ENCODE results near the gene INSYN2A. TPM values are rescaled to one million over a fixed set of nuclear protein-coding genes. Genes with fewer than 3 reads are reported as not detected.

The INSYN2A gene
- total and polyA plus RNA-seq, 2 of the 13 experiments (the other 11 are each of a cell fraction or from before 2014, with no cell fraction given) = not detected

DNA sequence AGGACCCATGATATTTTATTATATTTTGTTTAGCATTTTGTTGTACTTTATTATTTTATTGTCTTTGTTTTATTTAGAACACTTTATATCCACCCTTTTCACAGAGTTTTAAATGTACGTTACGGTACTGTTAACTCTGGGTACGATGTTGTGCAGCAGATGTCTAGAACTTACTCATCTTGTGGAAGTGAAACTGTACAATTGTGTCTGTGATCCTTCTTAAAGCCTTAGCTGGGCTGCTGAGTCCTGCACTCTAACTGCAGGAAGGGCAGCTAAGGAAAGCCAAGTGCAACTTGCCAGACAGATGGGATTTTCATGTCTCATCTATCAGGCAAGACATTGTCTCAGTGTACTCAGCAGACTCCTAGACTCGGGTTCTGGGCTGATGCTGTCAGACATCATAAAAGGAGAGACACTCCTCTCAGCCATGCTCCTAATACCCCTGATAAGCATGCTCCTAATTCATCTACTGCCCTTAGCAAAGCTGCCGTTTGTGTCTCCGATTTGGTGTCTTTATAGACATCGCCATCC lies 14.6 kb upstream of the INSYN2A start:
- FAIRE-seq (no peak), DNase-seq (ENCODE audit: low spot score) (no peak), ATAC-seq (no peak)
- Histone ChIP-seq H3K36me3 (replicated peaks in 1 of 2; ENCODE audit: control insufficient read depth in 1 of 2, insufficient read depth in 2 of 2, low read length in 2 of 2) (no peaks in the 10 kb centered on the region), H3K9me3 (ENCODE audit: low read length) (no peaks in the 10 kb centered on the region), H3K27me3 (ENCODE audit: control insufficient read depth in 1 of 2, insufficient read depth in 2 of 2, low read length in 2 of 2) (no peaks in the 10 kb centered on the region), H4K20me1 (ENCODE audit: insufficient read depth, low read length) (no peaks in the 10 kb centered on the region), H3K79me2 (ENCODE audit: insufficient read depth, low read length) (no peaks in the 10 kb centered on the region), H2AFZ (ENCODE audit: low read length) (no peak overlapping the region), H3K27ac (ENCODE audit: extremely low read length, insufficient read depth, low read length) (no peak overlapping the region), H3K9ac (ENCODE audit: insufficient read depth, low read depth, low read length) (no peak overlapping the region), H3K4me1 (ENCODE audit: insufficient read depth, low read length) (no peaks in the 10 kb centered on the region), H3K4me3 (replicated peaks in 1 of 3; ENCODE audit: insufficient read depth in 1 of 3, low read depth in 2 of 3, low read length in 3 of 3) (no peak overlapping the region), H3K4me2 (ENCODE audit: low read depth, low read length) (no peak overlapping the region)
- TF ChIP-seq ZNF253 (CRISPR knock-in tag; IDR thresholded peaks at IDR 0.05; ENCODE audit: borderline replicate concordance) = no peak
- in situ Hi-C loops (cut with HindIII; ENCODE audit: extremely low pct_ligation_motif_present, low pct_unique_long_range_greater_than_20kb) (no loop called here), intact Hi-C loops (cut with micrococcal nuclease; ENCODE audit: unreplicated experiment) (no loop called here)
- CTCF ChIA-PET (ENCODE audit: low intra/inter-chr PET ratio, low total read pairs) = no interaction called here
- no TSS peak for BruUV-seq (replicated peaks)
- WGBS (ENCODE audit: low lambda C conversion rate) = 98% methylated on average over 7 of the region's 7 CpGs
- POLR2A ChIA-PET = no interaction called here

DNA sequence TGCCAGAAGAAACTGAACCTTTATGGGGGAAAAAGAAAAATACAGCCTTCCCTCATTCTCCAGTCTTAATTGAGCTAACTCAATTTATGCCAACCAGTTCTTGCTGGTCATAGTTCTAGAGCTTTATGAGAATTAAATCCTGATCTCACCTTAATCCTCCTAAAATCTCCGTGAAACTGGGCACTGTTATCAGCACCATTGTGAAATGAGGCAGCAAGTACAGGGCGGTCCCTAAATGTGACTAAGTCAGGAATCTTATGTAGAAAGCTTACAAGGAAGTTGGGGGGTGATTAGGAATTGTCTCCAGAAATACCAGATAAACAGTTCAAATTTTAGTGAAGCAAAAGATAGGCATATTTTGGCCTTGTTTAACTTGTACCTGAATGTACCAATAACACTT lies 10.7 kb upstream of the INSYN2A start:
- intact Hi-C loops (cut with micrococcal nuclease; ENCODE audit: unreplicated experiment) = no loop called here
- no peak for DNase-seq (ENCODE audit: low spot score)
- POLR2A ChIA-PET = no interaction called here
- no peak for TF ChIP-seq ZZZ3 (CRISPR knock-in tag; IDR thresholded peaks at IDR 0.05; ENCODE audit: borderline replicate concordance)
- no peak for TF ChIP-seq DPF2 (CRISPR knock-in tag; IDR thresholded peaks at IDR 0.05; ENCODE audit: borderline replicate concordance, low read depth)
- TF ChIP-seq ZSCAN21 (CRISPR knock-in tag; IDR thresholded peaks at IDR 0.05; ENCODE audit: borderline replicate concordance) = no peak
- no peak for TF ChIP-seq MYC (CRISPR knock-in tag; IDR thresholded peaks at IDR 0.05; ENCODE audit: borderline replicate concordance)
- TF ChIP-seq ZFP41 (CRISPR knock-in tag; IDR thresholded peaks at IDR 0.05; ENCODE audit: borderline replicate concordance) = no peak
- TF ChIP-seq ZNF792 (CRISPR knock-in tag; IDR thresholded peaks at IDR 0.05) = no peak
- TF ChIP-seq PCBP1 (IDR thresholded peaks at IDR 0.05; ENCODE audit: borderline replicate concordance, low read depth, low read length) = no peak
- TF ChIP-seq, protein P1, sequence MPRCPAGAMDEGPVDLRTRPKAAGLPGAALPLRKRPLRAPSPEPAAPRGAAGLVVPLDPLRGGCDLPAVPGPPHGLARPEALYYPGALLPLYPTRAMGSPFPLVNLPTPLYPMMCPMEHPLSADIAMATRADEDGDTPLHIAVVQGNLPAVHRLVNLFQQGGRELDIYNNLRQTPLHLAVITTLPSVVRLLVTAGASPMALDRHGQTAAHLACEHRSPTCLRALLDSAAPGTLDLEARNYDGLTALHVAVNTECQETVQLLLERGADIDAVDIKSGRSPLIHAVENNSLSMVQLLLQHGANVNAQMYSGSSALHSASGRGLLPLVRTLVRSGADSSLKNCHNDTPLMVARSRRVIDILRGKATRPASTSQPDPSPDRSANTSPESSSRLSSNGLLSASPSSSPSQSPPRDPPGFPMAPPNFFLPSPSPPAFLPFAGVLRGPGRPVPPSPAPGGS (CRISPR knock-in tag; IDR thresholded peaks at IDR 0.05) = no peak
- no peak for TF ChIP-seq ZNF605 (CRISPR knock-in tag; IDR thresholded peaks at IDR 0.05)
- TF ChIP-seq, protein P2, sequence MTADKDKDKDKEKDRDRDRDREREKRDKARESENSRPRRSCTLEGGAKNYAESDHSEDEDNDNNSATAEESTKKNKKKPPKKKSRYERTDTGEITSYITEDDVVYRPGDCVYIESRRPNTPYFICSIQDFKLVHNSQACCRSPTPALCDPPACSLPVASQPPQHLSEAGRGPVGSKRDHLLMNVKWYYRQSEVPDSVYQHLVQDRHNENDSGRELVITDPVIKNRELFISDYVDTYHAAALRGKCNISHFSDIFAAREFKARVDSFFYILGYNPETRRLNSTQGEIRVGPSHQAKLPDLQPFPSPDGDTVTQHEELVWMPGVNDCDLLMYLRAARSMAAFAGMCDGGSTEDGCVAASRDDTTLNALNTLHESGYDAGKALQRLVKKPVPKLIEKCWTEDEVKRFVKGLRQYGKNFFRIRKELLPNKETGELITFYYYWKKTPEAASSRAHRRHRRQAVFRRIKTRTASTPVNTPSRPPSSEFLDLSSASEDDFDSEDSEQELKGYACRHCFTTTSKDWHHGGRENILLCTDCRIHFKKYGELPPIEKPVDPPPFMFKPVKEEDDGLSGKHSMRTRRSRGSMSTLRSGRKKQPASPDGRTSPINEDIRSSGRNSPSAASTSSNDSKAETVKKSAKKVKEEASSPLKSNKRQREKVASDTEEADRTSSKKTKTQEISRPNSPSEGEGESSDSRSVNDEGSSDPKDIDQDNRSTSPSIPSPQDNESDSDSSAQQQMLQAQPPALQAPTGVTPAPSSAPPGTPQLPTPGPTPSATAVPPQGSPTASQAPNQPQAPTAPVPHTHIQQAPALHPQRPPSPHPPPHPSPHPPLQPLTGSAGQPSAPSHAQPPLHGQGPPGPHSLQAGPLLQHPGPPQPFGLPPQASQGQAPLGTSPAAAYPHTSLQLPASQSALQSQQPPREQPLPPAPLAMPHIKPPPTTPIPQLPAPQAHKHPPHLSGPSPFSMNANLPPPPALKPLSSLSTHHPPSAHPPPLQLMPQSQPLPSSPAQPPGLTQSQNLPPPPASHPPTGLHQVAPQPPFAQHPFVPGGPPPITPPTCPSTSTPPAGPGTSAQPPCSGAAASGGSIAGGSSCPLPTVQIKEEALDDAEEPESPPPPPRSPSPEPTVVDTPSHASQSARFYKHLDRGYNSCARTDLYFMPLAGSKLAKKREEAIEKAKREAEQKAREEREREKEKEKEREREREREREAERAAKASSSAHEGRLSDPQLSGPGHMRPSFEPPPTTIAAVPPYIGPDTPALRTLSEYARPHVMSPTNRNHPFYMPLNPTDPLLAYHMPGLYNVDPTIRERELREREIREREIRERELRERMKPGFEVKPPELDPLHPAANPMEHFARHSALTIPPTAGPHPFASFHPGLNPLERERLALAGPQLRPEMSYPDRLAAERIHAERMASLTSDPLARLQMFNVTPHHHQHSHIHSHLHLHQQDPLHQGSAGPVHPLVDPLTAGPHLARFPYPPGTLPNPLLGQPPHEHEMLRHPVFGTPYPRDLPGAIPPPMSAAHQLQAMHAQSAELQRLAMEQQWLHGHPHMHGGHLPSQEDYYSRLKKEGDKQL (CRISPR knock-in tag; IDR thresholded peaks at IDR 0.05; ENCODE audit: low read depth) = no peak

More for the DNA sequence above, 10.7 kb upstream of the INSYN2A start:
- no peaks in the 10 kb centered on the region for H3K27me3 ChIP-seq (ENCODE audit: control insufficient read depth in 1 of 2, insufficient read depth in 2 of 2, low read length in 2 of 2)
- FAIRE-seq (no peak), ATAC-seq (no peak)
- BruUV-seq (replicated peaks) = no TSS peak
- WGBS (ENCODE audit: low lambda C conversion rate) = 92% methylated on average over 2 of the region's 2 CpGs
- no peak overlapping the region for H3K4me2 ChIP-seq (ENCODE audit: low read depth, low read length)
- H3K9me3 ChIP-seq (ENCODE audit: low read length) = no peaks in the 10 kb centered on the region
- no peaks in the 10 kb centered on the region for H3K79me2 ChIP-seq (ENCODE audit: insufficient read depth, low read length)
- no peak overlapping the region for H3K27ac ChIP-seq (ENCODE audit: extremely low read length, insufficient read depth, low read length)
- H3K9ac ChIP-seq (ENCODE audit: insufficient read depth, low read depth, low read length) = no peak overlapping the region
- H3K36me3 ChIP-seq (replicated peaks in 1 of 2; ENCODE audit: control insufficient read depth in 1 of 2, insufficient read depth in 2 of 2, low read length in 2 of 2) = 0 out of 5 replicates have a peak, but pooled peaks cover 0 to 1% of the 10 kb centered on the region in 2 experiments
- in situ Hi-C loops (cut with HindIII; ENCODE audit: extremely low pct_ligation_motif_present, low pct_unique_long_range_greater_than_20kb) = no loop called here
- H4K20me1 ChIP-seq (ENCODE audit: insufficient read depth, low read length) = no peaks in the 10 kb centered on the region
- CTCF ChIA-PET (ENCODE audit: low intra/inter-chr PET ratio, low total read pairs) = no interaction called here
- H3K4me1 ChIP-seq (ENCODE audit: insufficient read depth, low read length) = no peaks in the 10 kb centered on the region
- H2AFZ ChIP-seq (ENCODE audit: low read length) = no peak overlapping the region
- H3K4me3 ChIP-seq (replicated peaks in 1 of 3; ENCODE audit: insufficient read depth in 1 of 3, low read depth in 2 of 3, low read length in 3 of 3) = no peak overlapping the region

Measured in HepG2 (cell line).